ENCODE measurements around the gene PLK3. TPM values are rescaled to one million over a fixed set of nuclear protein-coding genes. Genes with fewer than 3 reads are reported as not detected.
"Not testable (repeated sequence)": the region's sequence is repeated elsewhere in the genome, so short reads cannot be mapped to it uniquely, and the experiment has no call there.

Gene PLK3
- polyA plus RNA-seq, 1 donor, result 9.2 TPM

DNA sequence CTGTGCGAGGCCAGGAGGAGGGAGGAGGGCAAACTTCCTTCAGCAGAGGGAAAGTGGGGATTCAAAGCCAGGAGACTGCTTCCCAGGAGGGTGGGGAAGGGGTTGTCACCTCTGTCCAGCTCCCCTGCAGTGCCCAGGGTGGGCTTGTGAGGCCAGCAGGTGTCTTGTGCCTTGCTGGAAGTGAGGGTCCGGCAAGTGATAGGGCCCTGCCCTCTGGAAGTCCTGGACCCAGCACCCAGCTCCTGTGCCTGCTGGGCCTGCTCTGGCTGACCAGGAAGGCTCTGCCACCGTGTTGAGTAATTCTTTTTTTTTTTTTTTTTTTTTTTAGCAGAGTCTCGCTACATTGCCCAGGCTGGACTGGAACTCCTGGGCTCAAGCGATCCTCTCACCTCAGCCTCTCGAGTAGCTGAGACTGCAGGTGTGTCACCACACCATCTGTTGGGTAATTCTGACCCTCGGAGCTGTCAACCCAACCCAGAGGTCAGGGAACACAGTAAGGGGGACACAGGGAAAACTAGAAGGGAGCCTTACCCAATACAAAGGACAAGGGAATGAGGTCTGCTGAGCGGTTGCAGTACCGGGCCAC, 13.2 kb upstream of the PLK3 start:
- no peak for DNase-seq (ENCODE audit: low read depth)

DNA sequence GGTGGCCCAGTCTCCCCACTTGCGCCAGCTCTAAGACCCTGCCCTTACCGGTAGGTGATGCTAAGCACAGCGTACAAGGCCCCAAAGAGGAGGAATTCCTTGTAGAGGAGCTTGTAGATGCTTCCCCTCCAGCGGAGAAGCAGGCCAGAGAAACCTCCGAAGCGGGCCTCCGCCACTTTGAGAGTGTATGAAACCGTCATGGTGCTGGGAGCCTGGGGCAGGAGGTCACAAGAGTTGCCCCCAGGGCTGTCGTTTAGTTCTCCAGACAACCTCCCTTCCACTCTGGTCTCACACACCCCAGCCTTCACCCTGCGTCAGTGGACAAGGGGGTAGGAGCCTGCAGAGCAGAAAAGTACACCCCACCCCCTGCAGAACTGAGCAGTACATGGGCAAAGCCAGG, 12.7 kb upstream of the PLK3 start:
- no peak for DNase-seq (ENCODE audit: low read depth)

DNA sequence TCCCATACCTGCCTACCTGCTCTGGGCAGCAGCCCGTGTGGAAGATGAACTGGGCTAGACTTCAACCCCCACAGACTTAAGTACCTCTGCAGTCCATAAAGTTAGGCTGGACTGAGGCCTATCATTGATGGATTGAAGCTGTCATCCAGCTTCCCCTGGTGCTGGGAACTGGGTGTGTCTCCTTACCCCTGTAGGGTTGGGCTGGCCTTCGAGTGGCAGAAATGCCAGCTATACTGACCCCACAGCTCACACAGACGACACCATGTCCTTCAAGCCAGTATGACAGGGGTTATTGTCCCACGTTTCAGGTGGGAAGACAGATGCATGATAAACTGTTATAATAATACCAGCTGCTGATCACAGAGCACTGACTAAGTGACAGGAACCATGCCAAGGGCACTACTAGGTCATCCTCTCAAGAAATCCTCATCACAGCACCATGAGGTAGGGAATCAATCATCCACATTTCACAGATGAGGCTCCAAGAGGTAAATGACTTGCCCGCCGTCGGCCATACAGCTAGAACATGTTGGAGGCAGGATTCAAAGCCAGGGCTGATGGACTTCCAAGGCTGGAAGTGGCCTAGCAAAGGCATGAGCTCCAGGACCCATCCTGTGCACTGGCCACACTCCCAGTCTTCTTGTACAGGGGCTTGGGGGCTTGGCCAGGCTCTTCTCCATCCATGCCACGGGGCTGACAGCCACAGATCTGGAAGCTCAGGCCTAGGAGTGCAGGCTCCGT, 11.9 kb upstream of the PLK3 start, which contains the start of gene BEST4:
Gene BEST4, minus strand, starts transcription at position 51 of the 741 bp plus-strand sequence. CDS start 465 bp downstream, outside the sequence.
- no peak for DNase-seq (ENCODE audit: low read depth)

DNA sequence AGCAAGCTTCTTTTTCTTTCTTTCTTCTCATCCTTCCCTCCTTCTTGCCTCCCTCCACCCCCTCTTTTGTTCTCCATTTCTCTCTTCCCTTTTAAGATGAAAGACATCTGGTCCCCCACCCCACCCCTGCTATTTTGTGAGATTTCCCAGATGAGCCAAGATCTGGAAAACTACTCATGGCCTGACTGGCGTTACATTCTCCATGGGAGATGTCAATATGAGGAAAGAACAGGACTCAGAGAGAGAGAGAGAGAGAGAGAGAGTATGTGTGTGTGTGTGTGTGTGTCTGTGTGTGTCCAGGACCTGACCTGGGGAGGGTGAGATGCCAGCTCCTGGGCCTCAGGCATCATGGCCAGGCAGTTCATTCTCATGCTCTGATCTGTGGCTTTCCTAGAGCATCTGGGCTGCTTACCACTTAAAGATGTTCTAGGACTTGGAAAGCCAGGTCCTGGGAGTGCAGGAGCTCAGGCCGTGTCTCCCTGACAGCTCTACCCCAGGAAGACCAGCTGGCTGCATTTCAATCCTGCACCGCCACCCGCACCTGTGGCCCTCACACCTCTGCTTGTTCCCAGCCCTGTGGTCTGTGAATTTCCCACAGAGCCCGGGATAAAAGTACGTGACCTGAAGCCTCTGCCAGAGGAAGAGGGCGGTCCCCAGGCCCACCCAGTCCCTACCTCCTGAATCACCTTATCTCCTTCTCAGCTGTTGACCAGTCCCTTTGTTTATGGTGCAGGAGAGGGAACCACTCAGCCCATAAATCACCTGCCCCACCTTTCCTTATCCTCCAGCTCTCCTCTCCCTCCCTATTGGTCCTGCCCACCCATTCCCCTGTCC, 9.0 kb upstream of the PLK3 start:
- DNase-seq (ENCODE audit: low read depth), result no peak

DNA sequence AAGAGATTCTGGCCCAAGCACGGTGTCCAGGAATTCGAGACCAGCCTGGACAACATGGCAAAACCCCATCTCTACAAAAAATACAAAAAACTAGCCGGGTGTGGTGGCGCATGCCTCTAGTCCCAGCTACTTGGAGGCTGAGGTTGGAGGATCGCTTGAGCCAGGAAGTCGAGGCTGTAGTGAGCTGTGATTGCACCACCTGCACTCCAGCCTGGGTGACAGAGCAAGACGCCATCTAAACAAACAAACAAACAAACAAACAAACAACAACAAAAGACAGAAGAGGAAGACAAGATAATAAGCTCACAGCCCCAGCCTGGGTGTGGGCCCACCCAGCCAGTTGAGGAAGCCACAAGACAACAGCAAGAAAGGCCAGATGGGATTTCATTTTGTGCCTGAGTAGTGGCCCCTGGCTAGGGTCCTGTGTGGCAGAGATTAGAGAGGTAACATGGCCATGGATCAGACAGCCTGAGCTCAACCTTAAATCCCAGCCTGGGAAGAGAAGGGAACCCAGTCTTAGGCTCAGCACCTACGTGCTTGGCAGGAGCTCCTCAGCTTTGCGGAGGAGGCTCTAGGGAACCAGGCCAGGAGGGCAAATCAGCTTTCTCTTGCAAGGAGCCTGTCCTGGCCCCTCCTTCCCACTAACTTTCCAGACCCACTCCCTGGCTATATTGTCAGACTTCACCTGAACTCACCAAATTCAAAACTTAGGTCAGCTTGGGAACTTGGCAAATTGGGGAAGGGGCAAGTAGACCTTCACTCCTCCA, 7.3 kb upstream of the PLK3 start:
- DNase-seq (ENCODE audit: low read depth), result no peak

DNA sequence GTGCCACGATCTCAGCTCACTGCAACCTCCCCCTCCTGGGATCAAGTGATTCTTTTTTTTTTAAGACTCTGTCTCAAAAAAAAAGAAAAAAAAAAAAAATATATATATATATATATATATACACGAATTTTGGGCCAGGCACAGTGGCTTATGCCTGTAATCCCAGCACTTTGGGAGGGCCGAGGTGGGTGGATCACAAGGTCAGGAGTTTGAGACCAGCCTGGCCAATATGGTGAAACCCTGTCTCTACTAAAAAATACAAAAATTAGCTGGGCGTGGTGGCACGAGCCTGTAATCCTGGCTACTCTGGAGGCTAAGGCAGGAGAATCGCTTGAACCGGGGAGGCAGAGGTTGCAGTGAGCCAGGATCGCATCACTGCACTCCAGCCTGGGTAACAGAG, 2.3 kb upstream of the PLK3 start:
- DNase-seq (ENCODE audit: low read depth), result not testable (repeated sequence)

DNA sequence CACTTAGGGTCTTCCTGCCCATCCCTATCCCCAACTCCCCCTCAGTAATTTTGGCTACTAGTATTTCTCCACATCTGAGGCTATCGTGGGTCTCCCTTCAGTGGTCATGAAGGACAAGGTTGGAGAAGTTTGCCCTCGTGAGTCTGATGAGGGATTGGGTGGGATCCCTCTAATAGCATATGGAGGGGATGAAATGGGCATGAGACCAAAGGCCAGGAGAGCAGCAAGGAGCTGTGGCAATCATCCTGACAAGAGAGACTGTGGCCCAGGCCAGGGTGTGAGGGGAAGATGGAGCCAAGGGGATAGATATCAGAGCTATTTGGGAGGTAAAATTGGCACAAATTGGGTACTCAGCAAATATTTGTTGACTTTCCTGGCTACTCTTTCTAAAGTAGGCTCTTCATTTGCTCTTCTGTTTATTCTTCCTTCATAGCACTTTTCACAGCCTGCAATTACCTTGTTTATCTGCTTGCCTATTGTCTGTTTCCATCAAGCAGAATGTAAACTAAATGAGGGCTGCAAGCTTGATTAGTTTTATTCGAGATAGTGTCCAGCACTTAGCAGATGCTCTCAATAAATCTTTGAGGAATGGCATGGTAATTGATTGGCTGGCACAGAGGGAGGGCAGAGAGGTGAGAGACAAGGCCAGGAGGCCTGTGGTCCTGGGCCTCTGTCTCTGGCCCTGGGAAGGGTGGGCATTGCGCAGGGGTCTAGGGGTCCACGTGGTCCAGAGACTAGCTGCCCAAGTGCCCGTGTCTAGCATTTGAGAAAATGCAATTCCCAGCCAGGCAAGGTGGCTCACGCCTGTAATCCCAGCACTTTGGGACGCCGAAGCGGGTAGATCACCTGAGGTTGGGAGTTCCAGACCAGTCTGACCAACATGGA, 1.5 kb upstream of the PLK3 start:
- DNase-seq (ENCODE audit: low read depth), result no peak

DNA sequence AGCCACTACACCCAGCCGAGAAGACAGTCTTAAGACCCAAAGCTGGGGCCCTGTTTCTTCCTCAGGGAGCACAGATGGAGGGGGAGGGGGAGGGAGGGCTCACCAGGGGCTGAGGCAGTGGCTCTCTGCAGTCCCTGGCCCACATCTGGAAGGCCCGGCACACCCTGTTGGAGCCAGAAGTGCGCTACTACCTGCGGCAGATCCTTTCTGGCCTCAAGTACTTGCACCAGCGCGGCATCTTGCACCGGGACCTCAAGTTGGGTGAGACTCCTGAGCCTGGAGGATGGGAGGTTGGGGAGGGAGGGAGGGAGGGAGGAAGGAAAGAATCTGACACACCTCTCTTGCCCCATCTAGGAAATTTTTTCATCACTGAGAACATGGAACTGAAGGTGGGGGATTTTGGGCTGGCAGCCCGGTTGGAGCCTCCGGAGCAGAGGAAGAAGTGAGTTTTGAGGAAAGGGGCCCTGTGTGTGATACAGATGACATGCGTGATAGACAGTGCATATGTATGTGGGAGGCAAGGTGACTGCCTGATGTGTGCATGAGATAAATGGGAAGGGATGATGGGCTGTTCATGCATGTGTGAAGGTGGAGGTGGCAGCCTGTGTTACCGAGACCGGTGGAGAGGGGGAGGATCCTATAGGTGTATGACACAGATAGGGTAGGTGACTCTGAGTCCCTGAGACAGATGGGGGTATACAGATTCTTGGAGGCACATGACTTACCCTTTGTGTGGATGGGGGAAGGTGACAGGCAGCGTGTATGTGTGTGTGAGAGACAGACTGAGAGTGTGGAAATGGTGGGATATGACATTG, 1.5 kb downstream of the PLK3 start:
- DNase-seq (ENCODE audit: low read depth), result no peak

DNA sequence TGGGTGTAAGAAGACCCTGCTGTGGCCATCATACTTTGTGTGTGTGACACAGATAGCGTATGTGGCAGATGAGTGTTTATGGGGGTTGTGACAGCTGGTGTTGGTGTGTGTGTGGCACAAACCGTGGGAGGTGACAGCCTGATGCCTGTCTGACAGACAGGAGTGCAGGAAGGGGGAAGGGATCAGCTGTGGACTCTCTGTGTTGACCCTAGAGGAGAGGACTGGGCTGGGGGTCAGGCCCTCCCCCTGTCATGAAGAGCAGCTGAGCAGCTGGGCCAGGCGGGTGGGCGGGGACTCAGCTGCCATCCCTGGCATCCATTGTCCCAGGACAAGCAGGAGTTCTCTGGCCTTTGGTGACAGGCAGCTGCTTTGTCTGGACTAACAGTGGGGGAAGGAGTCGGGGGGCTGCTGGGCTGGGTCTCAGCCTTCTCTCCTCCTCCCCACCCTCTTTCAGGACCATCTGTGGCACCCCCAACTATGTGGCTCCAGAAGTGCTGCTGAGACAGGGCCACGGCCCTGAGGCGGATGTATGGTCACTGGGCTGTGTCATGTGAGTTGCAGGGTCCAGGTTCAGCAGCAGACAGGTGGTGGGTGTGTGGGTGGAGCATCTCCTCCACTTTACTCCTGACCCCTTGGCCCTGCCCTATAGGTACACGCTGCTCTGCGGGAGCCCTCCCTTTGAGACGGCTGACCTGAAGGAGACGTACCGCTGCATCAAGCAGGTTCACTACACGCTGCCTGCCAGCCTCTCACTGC, 2.3 kb downstream of the PLK3 start:
- no peak for DNase-seq (ENCODE audit: low read depth)

DNA sequence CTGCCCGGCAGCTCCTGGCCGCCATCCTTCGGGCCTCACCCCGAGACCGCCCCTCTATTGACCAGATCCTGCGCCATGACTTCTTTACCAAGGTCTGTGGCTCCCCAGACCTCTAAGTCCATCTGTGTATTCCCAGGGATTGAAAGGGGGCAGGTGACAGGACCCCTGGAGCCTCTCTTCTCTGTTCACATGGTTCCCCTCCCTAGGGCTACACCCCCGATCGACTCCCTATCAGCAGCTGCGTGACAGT, 2.8 kb downstream of the PLK3 start:
- no peak for DNase-seq (ENCODE audit: low read depth)

DNA sequence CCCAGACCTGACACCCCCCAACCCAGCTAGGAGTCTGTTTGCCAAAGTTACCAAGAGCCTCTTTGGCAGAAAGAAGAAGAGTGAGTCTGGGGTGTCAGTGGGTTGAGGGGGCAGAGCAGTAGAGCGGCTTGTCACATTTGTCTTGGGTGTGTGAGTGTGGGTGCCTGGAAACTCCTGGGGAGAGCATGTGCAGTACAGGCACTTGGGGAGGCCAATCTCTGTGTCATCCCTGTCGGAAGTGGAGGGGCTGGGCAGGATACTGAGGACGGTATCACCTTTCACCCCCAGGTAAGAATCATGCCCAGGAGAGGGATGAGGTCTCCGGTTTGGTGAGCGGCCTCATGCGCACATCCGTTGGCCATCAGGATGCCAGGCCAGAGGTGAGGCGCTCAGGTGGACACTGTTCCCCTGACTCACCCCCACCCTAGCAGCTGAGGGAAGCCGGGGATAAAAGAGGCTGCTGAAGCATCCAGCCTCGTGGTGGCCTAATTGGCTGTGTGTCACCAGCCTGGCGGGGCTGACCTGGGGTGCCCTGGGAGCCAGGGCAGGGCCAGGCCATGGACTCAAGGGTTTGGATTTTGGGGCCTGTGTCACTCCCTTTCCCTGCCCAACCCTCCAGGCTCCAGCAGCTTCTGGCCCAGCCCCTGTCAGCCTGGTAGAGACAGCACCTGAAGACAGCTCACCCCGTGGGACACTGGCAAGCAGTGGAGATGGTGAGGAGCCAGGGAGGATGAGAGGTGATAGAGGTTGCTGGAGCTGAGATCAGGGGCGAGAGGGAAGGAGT, 3.3 kb downstream of the PLK3 start:
- no peak for DNase-seq (ENCODE audit: low read depth)

DNA sequence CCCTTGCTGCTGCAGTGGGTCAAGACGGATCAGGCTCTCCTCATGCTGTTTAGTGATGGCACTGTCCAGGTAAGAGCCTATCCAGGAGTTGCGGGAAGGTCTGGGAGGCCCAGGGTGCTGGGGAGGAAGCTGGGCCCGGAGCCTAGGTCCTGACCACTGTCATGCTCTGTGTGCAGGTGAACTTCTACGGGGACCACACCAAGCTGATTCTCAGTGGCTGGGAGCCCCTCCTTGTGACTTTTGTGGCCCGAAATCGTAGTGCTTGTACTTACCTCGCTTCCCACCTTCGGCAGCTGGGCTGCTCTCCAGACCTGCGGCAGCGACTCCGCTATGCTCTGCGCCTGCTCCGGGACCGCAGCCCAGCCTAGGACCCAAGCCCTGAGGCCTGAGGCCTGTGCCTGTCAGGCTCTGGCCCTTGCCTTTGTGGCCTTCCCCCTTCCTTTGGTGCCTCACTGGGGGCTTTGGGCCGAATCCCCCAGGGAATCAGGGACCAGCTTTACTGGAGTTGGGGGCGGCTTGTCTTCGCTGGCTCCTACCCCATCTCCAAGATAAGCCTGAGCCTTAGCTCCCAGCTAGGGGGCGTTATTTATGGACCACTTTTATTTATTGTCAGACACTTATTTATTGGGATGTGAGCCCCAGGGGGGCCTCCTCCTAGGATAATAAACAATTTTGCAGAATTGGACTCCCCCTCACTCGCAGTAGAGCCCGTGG, 5.3 kb downstream of the PLK3 start:
- no peak for DNase-seq (ENCODE audit: low read depth)

DNA sequence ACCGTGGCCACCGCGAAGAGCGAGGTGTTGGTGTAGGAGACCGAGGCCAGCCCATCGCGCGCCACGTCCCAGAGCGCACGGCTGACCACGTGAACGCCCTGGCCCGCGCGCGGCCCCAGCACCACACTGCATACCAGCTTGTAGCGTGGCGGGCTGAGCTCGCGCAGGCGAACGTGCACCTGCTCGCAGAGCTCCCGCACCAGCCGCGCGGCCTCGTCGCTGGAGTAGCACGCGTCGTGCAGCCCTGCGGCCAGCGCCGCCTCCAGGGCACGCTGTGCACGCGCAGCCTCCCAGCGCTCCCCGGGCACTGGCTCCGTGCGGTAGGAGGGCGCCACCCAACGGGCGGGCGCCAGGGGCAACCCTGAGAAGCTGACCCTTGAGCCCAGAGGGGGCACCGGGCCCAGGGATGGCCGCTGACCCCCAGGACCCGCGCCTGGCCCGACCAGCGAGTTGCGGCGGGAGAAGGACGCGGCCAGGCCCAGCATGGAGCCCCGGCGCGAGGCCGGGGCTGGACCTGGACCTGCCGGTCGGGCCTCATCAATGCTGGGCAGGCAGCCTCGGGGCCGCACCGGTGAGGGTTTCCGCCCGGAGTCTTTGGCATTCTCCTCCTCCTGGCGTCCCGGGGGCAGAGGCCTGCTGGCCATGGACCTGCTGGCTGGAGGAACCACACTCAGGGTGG, 6.0 kb downstream of the PLK3 start:
- no peak for DNase-seq (ENCODE audit: low read depth)

DNA sequence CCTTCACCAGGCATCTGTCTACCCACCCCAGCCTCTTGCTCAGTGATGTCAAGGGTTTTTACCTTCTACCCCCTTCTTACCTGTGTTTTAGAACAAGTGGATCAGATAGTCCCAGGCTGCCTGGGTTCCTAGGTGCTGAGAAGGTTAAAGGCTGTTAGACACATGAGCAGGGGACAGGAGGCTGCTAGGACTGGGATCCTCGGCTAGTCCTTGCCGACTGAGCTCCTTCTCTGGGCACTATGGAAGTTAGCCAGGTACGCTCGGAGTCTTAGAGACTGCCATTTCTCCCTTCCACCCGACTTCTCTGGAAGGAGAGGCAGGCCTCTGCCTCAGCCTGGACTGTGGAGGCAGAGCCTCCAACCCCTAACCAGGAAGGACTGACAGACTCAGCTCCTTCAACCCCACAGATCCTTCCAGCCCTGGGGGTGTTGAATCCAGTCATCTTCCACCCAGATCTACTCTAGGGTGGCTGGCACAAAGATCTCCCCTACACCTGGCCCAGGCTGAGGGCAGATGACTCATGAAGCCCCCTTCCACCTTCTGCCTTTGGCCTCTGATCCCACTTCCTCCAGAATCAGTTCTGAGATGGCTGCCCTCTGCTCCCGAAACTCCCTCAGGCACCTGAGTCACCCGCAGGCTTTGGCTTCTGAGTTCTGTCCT, 6.7 kb downstream of the PLK3 start, which contains the start of gene DYNLT4:
Gene DYNLT4, minus strand, starts transcription at position 648 of the 660 bp plus-strand sequence. CDS start 683 bp downstream, outside the sequence.
- no peak for DNase-seq (ENCODE audit: low read depth)

DNA sequence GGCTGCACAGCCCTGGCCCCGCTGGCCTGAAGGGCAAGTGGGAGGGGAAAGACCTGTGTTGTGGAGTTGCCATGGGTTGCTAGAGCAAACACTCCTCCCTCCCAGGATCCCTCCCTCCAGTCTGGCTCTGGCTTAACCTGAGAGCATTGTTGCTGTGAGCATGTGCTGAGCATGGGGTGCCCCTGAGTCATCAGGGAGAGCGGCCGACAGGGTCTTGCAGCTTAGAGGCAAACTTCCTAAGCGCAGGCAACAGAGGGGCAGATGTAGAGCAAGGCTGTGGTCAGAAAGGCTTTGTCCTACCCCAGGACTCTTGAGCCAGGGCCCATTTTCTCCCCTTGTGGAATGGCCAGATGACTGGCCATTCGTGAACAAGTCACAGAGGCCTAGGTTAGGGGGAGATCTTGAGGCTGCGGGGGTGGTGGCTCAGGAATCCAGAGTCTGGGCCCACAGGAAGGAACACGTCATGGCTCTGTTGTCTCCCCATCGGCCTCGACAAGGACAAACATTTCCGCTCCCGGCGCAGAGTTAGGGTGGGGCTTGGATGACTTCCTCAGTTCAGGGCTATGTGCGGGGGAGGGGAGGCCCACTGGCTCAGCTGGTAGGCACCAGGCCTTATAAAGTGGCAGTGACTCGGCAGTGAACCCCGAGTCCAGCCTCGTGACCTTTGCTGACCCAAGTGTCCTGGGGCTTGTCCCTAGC, 7.3 kb downstream of the PLK3 start:
- peak; percentile 92 for DNase-seq (ENCODE audit: low read depth)
